ENCODE results near the gene TFE3. TPM values are rescaled to one million over a fixed set of nuclear protein-coding genes. Genes with fewer than 3 reads are reported as not detected.

TFE3 gene
- total and polyA plus RNA-seq, 10 of the 15 experiments (the other 5 are each of a cell fraction or from before 2014, with no cell fraction given), result 3.5 to 20.4 (median 11.6) TPM

- no peak for TF ChIP-seq ATF2 (IDR thresholded peaks at IDR 0.05; ENCODE audit: low read length)
- TF ChIP-seq DPF2 (IDR thresholded peaks at IDR 0.05), result no peak
- TF ChIP-seq HSF1 (IDR thresholded peaks at IDR 0.05; ENCODE audit: low read depth, low read length), result no peak
- TF ChIP-seq SIN3A (IDR thresholded peaks at IDR 0.05; ENCODE audit: low read depth, low read length), result no peak
- no peak for TF ChIP-seq CHD2 (IDR thresholded peaks at IDR 0.05; ENCODE audit: borderline replicate concordance, low read depth, low read length)
- no peak for TF ChIP-seq PAX8 (IDR thresholded peaks at IDR 0.05)
- no peak for TF ChIP-seq EZH2 (IDR thresholded peaks at IDR 0.05; ENCODE audit: borderline replicate concordance, control insufficient read depth, low read depth, low read length)
- no peak for TF ChIP-seq HDAC2 (IDR thresholded peaks at IDR 0.05)
Observed at GRCh38 chrX:49043987-49044281, 777 bp upstream of the TFE3 start (continued).

- H4K20me1 ChIP-seq (ENCODE audit: control insufficient read depth, insufficient read depth), result no peaks in the 10 kb centered on the region
- FAIRE-seq (no peak), ATAC-seq (no peak; the same call in 2 of the 3 replicates), DNase-seq (ENCODE audit: low read depth, low spot score) (no peak)
- WGBS (ENCODE audit: insufficient coverage, insufficient replicate concordance, low lambda C conversion rate, missing lambda C conversion rate), result 31% methylated on average over 23 of the region's 29 CpGs
- H3K4me1 ChIP-seq (ENCODE audit: control insufficient read depth, insufficient read depth, low read length), result peaks cover 5% of the 10 kb centered on the region; the same call in 1 of the 2 replicates
- ChIA-PET RAD21 (ENCODE audit: unreplicated experiment) (interaction anchor here (0.8 to 3.0 kb wide), 6 partner anchors 40 to 445 kb away, joined by 3 to 17 read pairs (median 6); partner anchors contain the start of genes GRIPAP1 and OTUD5), CTCF (interaction anchor here (0.8 to 1.8 kb wide), 8 partner anchors 67 to 395 kb away, joined by 3 to 16 read pairs (median 6); partner anchors contain the start of genes KCND1 and OTUD5), POLR2A (interaction anchor here (0.5 to 2.8 kb wide), 17 partner anchors 9 to 359 kb away, joined by 3 to 23 read pairs (median 5); partner anchors contain the start of genes GRIPAP1, OTUD5, TIMM17B and WAS), SMC1A (ENCODE audit: uncharacterized antibody, unreplicated experiment) (interaction anchor here (1.1 to 2.1 kb wide), 4 partner anchors 23 to 394 kb away, joined by 3 to 7 read pairs (median 4); partner anchors contain the start of gene GRIPAP1)
- intact Hi-C loops (cut with micrococcal nuclease; ENCODE audit: unreplicated experiment) (loop anchor here (1.0 to 5.0 kb wide), 7 partner anchors 40 to 410 kb away; partner anchors contain the start of genes GRIPAP1, HDAC6, PIM2 and PQBP1), in situ Hi-C loops (cut with MboI) (loop anchor here (5.0 kb wide), 1 partner anchor 75 kb away; no protein-coding TSS in a partner anchor)
- H3K79me2 ChIP-seq (ENCODE audit: control insufficient read depth, insufficient read depth, low read length), result peaks cover 29% of the 10 kb centered on the region
- H3K4me2 ChIP-seq (ENCODE audit: control insufficient read depth, insufficient read depth), result peak overlapping the region; percentile 89
- H3K9ac ChIP-seq (ENCODE audit: control insufficient read depth, insufficient read depth, low read length), result peak overlapping the region; percentile 88
- H3K27ac ChIP-seq (ENCODE audit: control insufficient read depth, insufficient read depth), result peak overlapping the region; percentile 89
- H3K36me3 ChIP-seq (ENCODE audit: control insufficient read depth in 2 of 2, insufficient read depth in 2 of 2, low read length in 1 of 2), result peaks cover 2 to 4% of the 10 kb centered on the region in 2 experiments; a peak in 2 of 4 replicates
- H2AFZ ChIP-seq (ENCODE audit: control insufficient read depth, low read depth, low read length), result no peak overlapping the region
- no TSS peak for BruUV-seq (replicated peaks)
- H3K27me3 ChIP-seq (replicated peaks in 1 of 2; ENCODE audit: control insufficient read depth in 2 of 2, insufficient read depth in 2 of 2, low read length in 1 of 2), result no peaks in the 10 kb centered on the region
- H3K9me3 ChIP-seq (replicated peaks; ENCODE audit: control insufficient read depth, insufficient read depth, low read length), result no peaks in the 10 kb centered on the region
- peak overlapping the region; percentile 71 for H3K4me3 ChIP-seq
- TF ChIP-seq ETV6 (conservative IDR thresholded peaks at IDR 0.05 in 1 of 2, IDR thresholded peaks at IDR 0.05 in 1 of 2; ENCODE audit: borderline replicate concordance in 1 of 2, low read depth in 1 of 2), result no peak
- TF ChIP-seq HCFC1 (IDR thresholded peaks at IDR 0.05; ENCODE audit: low read length), result no peak
- TF ChIP-seq SP1 (IDR thresholded peaks at IDR 0.05; ENCODE audit: low read depth, low read length), result no peak
- peak; percentile 67; the same call in 1 of the 2 replicates for TF ChIP-seq POLR2A (IDR thresholded peaks at IDR 0.05; ENCODE audit: low read depth, low read length)
- 0 out of 2 replicates have a peak, but pooled peaks have one; percentile 52 for TF ChIP-seq SMARCA5 (IDR thresholded peaks at IDR 0.05)
- TF ChIP-seq NR2C2 (IDR thresholded peaks at IDR 0.05; ENCODE audit: borderline replicate concordance, control insufficient read depth, insufficient read length, low read depth), result no peak
- no peak for TF ChIP-seq POU2F2 (IDR thresholded peaks at IDR 0.05; ENCODE audit: borderline replicate concordance, low read depth, low read length)
- peak; percentile 17; the same call in 1 of the 2 replicates for TF ChIP-seq IKZF1 (conservative IDR thresholded peaks at IDR 0.05)
- peak; percentile 67; the same call in 1 of the 2 replicates for TF ChIP-seq DPF2 (IDR thresholded peaks at IDR 0.05)
- no peak for TF ChIP-seq ZBED1 (IDR thresholded peaks at IDR 0.05; ENCODE audit: borderline replicate concordance)
- TF ChIP-seq MYB (IDR thresholded peaks at IDR 0.05; ENCODE audit: borderline replicate concordance, low read depth, low read length), result no peak
- TF ChIP-seq KAT2A (conservative IDR thresholded peaks at IDR 0.05; ENCODE audit: control insufficient read depth, low read depth, low read length), result no peak
- no peak for TF ChIP-seq PAX5 (IDR thresholded peaks at IDR 0.05; ENCODE audit: borderline replicate concordance, low read depth, low read length)
- TF ChIP-seq SIN3A (IDR thresholded peaks at IDR 0.05; ENCODE audit: low read depth, low read length), result 0 out of 2 replicates have a peak, but pooled peaks have one; percentile 45
- no peak for TF ChIP-seq SREBF1 (IDR thresholded peaks at IDR 0.05; ENCODE audit: low read length)
Observed at GRCh38 chrX:49042581-49043219, 457 bp downstream of the TFE3 start.

All from GM12878 (cell line).